Fibroblast of lung (primary cell): Measurements from ENCODE around the gene EML1. TPM values are rescaled to one million over a fixed set of nuclear protein-coding genes. Genes with fewer than 3 reads are reported as not detected.

ENCODE experiments used
- DNase-seq, 2 donors: peaks; one replicate each; pipeline versions ENCODE4 v3.0.0 to v3.0.0-alpha.2; 2010; ENCODE audit warnings: low read depth in 2 of 2
- H2AFZ ChIP-seq: 2 replicates; pipeline ENCODE4 v1.5.1; 2012; ENCODE audit warnings: low read length, control low read depth, inconsistent platforms
- H3K27ac ChIP-seq: 2 replicates; pipeline ENCODE4 v1.5.1; 2011; ENCODE audit warnings: low read length, control low read depth; ENCODE audit not compliant: insufficient read depth
- H3K27me3 ChIP-seq: 2 replicates; pipeline ENCODE4 v1.5.1; 2011; ENCODE audit warnings: mild to moderate bottlenecking, low read length; ENCODE audit not compliant: control insufficient read depth, insufficient read depth
- H3K36me3 ChIP-seq: 2 replicates; pipeline ENCODE4 v1.5.1; 2011; ENCODE audit warnings: low read length; ENCODE audit not compliant: control insufficient read depth, insufficient read depth
- H3K4me1 ChIP-seq: 2 replicates; pipeline ENCODE4 v1.5.1; 2011; ENCODE audit warnings: low read length; ENCODE audit not compliant: control insufficient read depth, insufficient read depth; ENCODE audit errors: extremely low read depth
- H3K4me2 ChIP-seq: 2 replicates; pipeline ENCODE4 v1.5.1; 2011; ENCODE audit warnings: low read length, control low read depth; ENCODE audit not compliant: insufficient read depth; ENCODE audit errors: extremely low read depth
- H3K4me3 ChIP-seq, 4 experiments: fragments of 200-600 bp in 1 of 4; sonication (generic) in 1 of 4; replicated peaks in 1 of 4; 2 replicates each; pipeline ENCODE4 v1.5.1; 2011 to 2016; ENCODE audit warnings: low read length in 4 of 4, low read depth in 3 of 4, mild to moderate bottlenecking in 3 of 4, control low read depth in 2 of 4, inconsistent platforms in 1 of 4, mixed read lengths in 1 of 4; ENCODE audit not compliant: insufficient read depth in 1 of 4; ENCODE audit errors: control extremely low read depth in 1 of 4
- H3K79me2 ChIP-seq: 2 replicates; pipeline ENCODE4 v1.5.1; 2012; ENCODE audit warnings: mild to moderate bottlenecking, low read length, inconsistent platforms; ENCODE audit not compliant: control insufficient read depth, insufficient read depth
- H3K9ac ChIP-seq: 2 replicates; pipeline ENCODE4 v1.5.1; 2011; ENCODE audit warnings: mild to moderate bottlenecking, low read length, control low read depth; ENCODE audit not compliant: insufficient read depth
- H3K9me3 ChIP-seq: 2 replicates; pipeline ENCODE4 v1.5.1; 2012; ENCODE audit warnings: low read depth, low read length; ENCODE audit not compliant: control insufficient read depth, insufficient read depth
- H4K20me1 ChIP-seq: 2 replicates; pipeline ENCODE4 v1.5.1; 2011; ENCODE audit warnings: low read length; ENCODE audit not compliant: control insufficient read depth, insufficient read depth; ENCODE audit errors: extremely low read depth
- EZH2 ChIP-seq: IDR thresholded peaks from 2 replicates; pipeline ENCODE4 v1.5.1; 2012; ENCODE audit warnings: low read length, control low read depth, mild to moderate bottlenecking; ENCODE audit errors: missing control alignments
- polyA plus RNA-seq, 2 donors: library from polyadenylated mRNA; depleted of rRNA in 1 of 2; stranded (reverse) in 1 of 2; unstranded in 1 of 2; fragments of >200 nt; gene quantifications; 2 replicates each; pipeline ENCODE4 v1.2.1, GENCODE V29; 2011 to 2012; ENCODE audit warnings: missing spikeins in 1 of 2
- total RNA-seq: library from RNA; depleted of rRNA; stranded (reverse); fragments of >200 nt; gene quantifications from 2 replicates; pipeline ENCODE4 v1.2.1, GENCODE V29; 2014
- TF ChIP-seq, protein P1 (sequence below), 2 donors: IDR thresholded peaks in 1 of 2; conservative IDR thresholded peaks in 1 of 2; 1 replicate in 1 of 2; 2 replicates in 1 of 2; pipeline ENCODE4 v1.5.1; 2011 to 2012; ENCODE audit warnings: low read length in 2 of 2, control low read depth in 1 of 2, inconsistent platforms in 1 of 2, low read depth in 1 of 2, mild to moderate bottlenecking in 1 of 2

Gene EML1
- total and polyA plus RNA-seq, 2 donors (not counting 1 experiment from before 2014, with no cell fraction given), result 22.4 to 74.5 TPM

DNA sequence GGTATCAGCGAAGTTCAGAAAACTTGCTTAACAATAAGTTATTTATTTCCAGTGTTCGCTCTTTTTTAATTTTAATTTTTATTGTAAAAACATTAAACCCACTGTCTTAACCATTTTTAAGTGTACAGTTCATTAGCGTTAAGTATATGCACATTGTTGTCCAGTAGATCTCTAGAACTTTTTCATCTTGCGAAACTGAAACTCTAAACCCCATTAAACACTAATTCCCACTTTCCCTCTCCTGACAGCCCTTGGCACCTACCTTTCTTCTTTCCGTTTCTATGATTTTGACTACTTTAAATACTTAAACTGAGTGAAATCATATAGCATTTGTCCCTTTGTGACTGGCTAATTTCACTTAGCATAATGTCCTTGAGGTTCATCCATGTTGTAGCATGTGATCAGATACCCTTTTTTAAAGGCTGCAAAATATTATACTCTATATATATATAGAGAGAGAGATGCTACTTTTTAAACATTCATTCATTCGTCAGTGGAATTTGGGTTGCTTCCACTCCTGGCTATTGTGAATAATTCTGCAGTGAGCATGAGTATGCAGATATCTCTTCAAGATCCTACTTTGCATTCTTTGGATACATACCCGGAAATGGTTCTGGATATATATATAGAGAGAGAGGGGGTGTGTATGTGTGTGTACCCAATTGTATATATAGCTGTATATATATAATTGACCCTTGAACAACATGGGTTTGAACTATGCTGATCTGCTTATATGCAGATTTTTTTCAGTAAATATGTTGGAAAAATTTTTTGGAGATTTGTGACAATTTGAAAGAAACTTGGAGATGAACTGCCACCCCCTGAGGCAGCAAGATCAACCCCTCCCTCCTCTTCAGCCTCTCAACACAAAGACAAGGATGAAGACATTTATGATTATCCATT is 197.3 kb downstream of the EML1 start:
- Histone ChIP-seq H3K9me3 (no peaks in the 10 kb centered on the region), H3K79me2 (no peaks in the 10 kb centered on the region), H4K20me1 (no peaks in the 10 kb centered on the region), H3K4me1 (peaks cover 4% of the 10 kb centered on the region), H2AFZ (no peak overlapping the region), H3K9ac (no peak overlapping the region), H3K4me2 (no peak overlapping the region), H3K27me3 (no peaks in the 10 kb centered on the region), H3K36me3 (no peaks in the 10 kb centered on the region), H3K27ac (no peak overlapping the region), H3K4me3 (no peak overlapping the region)
- no peak for DNase-seq
- TF ChIP-seq, protein P1, sequence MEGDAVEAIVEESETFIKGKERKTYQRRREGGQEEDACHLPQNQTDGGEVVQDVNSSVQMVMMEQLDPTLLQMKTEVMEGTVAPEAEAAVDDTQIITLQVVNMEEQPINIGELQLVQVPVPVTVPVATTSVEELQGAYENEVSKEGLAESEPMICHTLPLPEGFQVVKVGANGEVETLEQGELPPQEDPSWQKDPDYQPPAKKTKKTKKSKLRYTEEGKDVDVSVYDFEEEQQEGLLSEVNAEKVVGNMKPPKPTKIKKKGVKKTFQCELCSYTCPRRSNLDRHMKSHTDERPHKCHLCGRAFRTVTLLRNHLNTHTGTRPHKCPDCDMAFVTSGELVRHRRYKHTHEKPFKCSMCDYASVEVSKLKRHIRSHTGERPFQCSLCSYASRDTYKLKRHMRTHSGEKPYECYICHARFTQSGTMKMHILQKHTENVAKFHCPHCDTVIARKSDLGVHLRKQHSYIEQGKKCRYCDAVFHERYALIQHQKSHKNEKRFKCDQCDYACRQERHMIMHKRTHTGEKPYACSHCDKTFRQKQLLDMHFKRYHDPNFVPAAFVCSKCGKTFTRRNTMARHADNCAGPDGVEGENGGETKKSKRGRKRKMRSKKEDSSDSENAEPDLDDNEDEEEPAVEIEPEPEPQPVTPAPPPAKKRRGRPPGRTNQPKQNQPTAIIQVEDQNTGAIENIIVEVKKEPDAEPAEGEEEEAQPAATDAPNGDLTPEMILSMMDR (conservative IDR thresholded peaks at IDR 0.05 in 1 of 2, IDR thresholded peaks at IDR 0.05 in 1 of 2; ENCODE audit: low read depth in 1 of 2, low read length in 2 of 2), result no peak
- TF ChIP-seq EZH2, result no peak

DNA sequence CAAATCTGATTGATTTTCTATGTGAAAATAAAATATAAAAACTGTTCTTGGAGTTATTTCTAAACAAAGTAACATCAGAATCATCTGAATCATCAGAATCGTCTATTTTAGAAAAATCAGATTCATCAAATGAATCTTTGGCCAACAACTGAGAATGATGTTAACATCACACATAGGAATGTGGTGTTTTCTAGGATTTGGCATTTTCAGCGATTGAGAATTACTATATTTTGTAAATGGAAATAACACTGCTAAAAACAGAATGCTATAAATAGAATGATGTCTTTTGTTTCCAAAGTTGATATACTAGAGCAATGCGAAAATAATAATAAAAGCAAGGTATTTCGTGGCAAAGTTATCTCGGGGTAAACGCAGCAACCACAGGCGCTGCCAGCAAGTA is 198.1 kb downstream of the EML1 start:
- H3K4me1 ChIP-seq, result peaks cover 4% of the 10 kb centered on the region
- H3K4me3 ChIP-seq, result no peak overlapping the region
- no peak for DNase-seq
- H3K36me3 ChIP-seq, result no peaks in the 10 kb centered on the region
- no peak for TF ChIP-seq EZH2
- TF ChIP-seq, protein P1 (conservative IDR thresholded peaks at IDR 0.05 in 1 of 2, IDR thresholded peaks at IDR 0.05 in 1 of 2; ENCODE audit: low read depth in 1 of 2, low read length in 2 of 2), result no peak
- H3K9ac ChIP-seq, result no peak overlapping the region
- no peak overlapping the region for H3K27ac ChIP-seq
- no peaks in the 10 kb centered on the region for H3K27me3 ChIP-seq
- H3K79me2 ChIP-seq, result no peaks in the 10 kb centered on the region
- no peak overlapping the region for H2AFZ ChIP-seq
- peak overlapping the region; percentile 29 for H3K4me2 ChIP-seq
- no peaks in the 10 kb centered on the region for H4K20me1 ChIP-seq
- H3K9me3 ChIP-seq, result no peaks in the 10 kb centered on the region

Other genes with a start within 250 kb of the EML1 start
- gene CCDC85C, start 189.2 kb upstream of the EML1 start, total RNA-seq, result 2.6 and 9.6 TPM in 2 replicates
- gene CCDC85C, start 189.2 kb upstream of the EML1 start, polyA plus RNA-seq, result 4.6 and 8.3 TPM in 2 replicates
- 7.7 and 9.9 TPM in 2 replicates for gene HHIPL1, start 148.3 kb upstream of the EML1 start, total RNA-seq
- 1.5 and 1.6 TPM in 2 replicates for gene HHIPL1, start 148.3 kb upstream of the EML1 start, polyA plus RNA-seq
- gene CYP46A1, start 109.1 kb upstream of the EML1 start, total RNA-seq, result under 0.01 and 0.33 TPM in 2 replicates
- gene CYP46A1, start 109.1 kb upstream of the EML1 start, polyA plus RNA-seq, result 0.09 and 0.11 TPM in 2 replicates